B cell (primary cell): ENCODE measurements around the gene SLC2A9. TPM values are rescaled to one million over a fixed set of nuclear protein-coding genes. Genes with fewer than 3 reads are reported as not detected.

Experiments used
- ATAC-seq: fragments of 200-7000 bp; cut with Tn5 transposase; one replicate; pipeline ENCODE4 v1.10.0; 2021; ENCODE audit warnings: low read depth, mild to moderate bottlenecking, moderate number of reproducible peaks, moderate library complexity
- CTCF ChIA-PET: fragments of 350-600 bp; sonication (Branson Sonifier 250); formaldehyde crosslinking; loops from one replicate; lab custom pipeline; 2021; ENCODE audit warnings: antibody characterized with exemption, inconsistent platforms; lab: Charles Lee
- POLR2A ChIA-PET: fragments of 350-600 bp; sonication (Branson Sonifier 250); formaldehyde crosslinking; loops from one replicate; lab custom pipeline; 2021; ENCODE audit warnings: antibody characterized with exemption; lab: Charles Lee
- DNase-seq: peaks from one replicate; pipeline ENCODE4 v3.0.0; 2013
- H2AFZ ChIP-seq: 2 replicates; pipeline ENCODE4 v1.6.1; 2012; ENCODE audit warnings: mild to moderate bottlenecking, low read depth, low read length; ENCODE audit not compliant: insufficient read depth, poor library complexity, severe bottlenecking
- H3K27ac ChIP-seq, 2 donors: 1 replicate in 1 of 2; 2 replicates in 1 of 2; pipeline ENCODE4 v1.5.1; 2012 to 2013; ENCODE audit warnings: low read length in 2 of 2, mild to moderate bottlenecking in 2 of 2, moderate library complexity in 1 of 2
- H3K27me3 ChIP-seq, 4 experiments: fragments of 200-600 bp in 1 of 4; sonication (generic) in 1 of 4; replicated peaks in 1 of 4; 1 replicate in 2 of 4; 2 replicates in 2 of 4; pipeline versions ENCODE4 v1.6.1 to v1.7.0; 2013 to 2016; ENCODE audit warnings: low read length in 3 of 4, mild to moderate bottlenecking in 2 of 4, mixed read lengths in 1 of 4, moderate library complexity in 1 of 4; ENCODE audit not compliant: insufficient read depth in 4 of 4, control insufficient read depth in 3 of 4; ENCODE audit errors: control extremely low read depth in 1 of 4
- H3K36me3 ChIP-seq, 2 experiments: replicated peaks in 1 of 2; 1 replicate in 1 of 2; 2 replicates in 1 of 2; pipeline versions ENCODE4 v1.6.1 to v1.7.1; 2013; ENCODE audit warnings: low read length in 1 of 2; ENCODE audit not compliant: insufficient read depth in 2 of 2, control insufficient read depth in 1 of 2; ENCODE audit errors: control extremely low read depth in 1 of 2, extremely low read depth in 1 of 2
- H3K4me1 ChIP-seq, 2 donors: fragments of 200-600 bp in 1 of 2; sonication (generic) in 1 of 2; 1 replicate in 1 of 2; 2 replicates in 1 of 2; pipeline versions ENCODE4 v1.5.1 to v1.6.1; 2013 to 2017; ENCODE audit warnings: low read length in 2 of 2; ENCODE audit not compliant: control insufficient read depth in 2 of 2, insufficient read depth in 2 of 2
- H3K4me2 ChIP-seq: replicated peaks from 2 replicates; pipeline ENCODE3; 2012; ENCODE audit warnings: mild to moderate bottlenecking, low read depth, low read length; ENCODE audit not compliant: poor library complexity, severe bottlenecking
- H3K4me3 ChIP-seq, 5 experiments: fragments of 200-600 bp in 1 of 5; sonication (generic) in 1 of 5; 1 replicate in 3 of 5; 2 replicates in 2 of 5; pipeline versions ENCODE4 v1.5.1 to v1.7.0; 2011 to 2016; ENCODE audit warnings: low read length in 4 of 5, mild to moderate bottlenecking in 4 of 5, low read depth in 2 of 5, control low read depth in 1 of 5, moderate library complexity in 1 of 5; ENCODE audit not compliant: insufficient read depth in 1 of 5; ENCODE audit errors: control extremely low read depth in 1 of 5, extremely low read depth in 1 of 5
- H3K79me2 ChIP-seq: fragments of 200-600 bp; sonication (generic); one replicate; pipeline ENCODE4 v1.6.0; 2016; ENCODE audit warnings: low read length; ENCODE audit not compliant: control insufficient read depth, insufficient read depth
- H3K9ac ChIP-seq: fragments of 200-600 bp; sonication (generic); 2 replicates; pipeline ENCODE4 v1.6.1; 2017; ENCODE audit warnings: mild to moderate bottlenecking, low read length, moderate library complexity
- H3K9me3 ChIP-seq, 3 donors: one replicate each; pipeline versions ENCODE4 v1.6.1 to v1.7.1; 2013; ENCODE audit warnings: low read length in 2 of 3; ENCODE audit not compliant: control insufficient read depth in 2 of 3, insufficient read depth in 1 of 3; ENCODE audit errors: control extremely low read depth in 1 of 3
- H4K20me1 ChIP-seq: 2 replicates; pipeline ENCODE4 v1.6.0; 2012; ENCODE audit warnings: mild to moderate bottlenecking, low read length; ENCODE audit not compliant: insufficient read depth, control insufficient read depth, poor library complexity, severe bottlenecking
- H3K27ac Mint-ChIP-seq: one replicate; pipeline ENCODE4 v1.8.0; 2021; ENCODE audit warnings: mixed read lengths
- H3K27me3 Mint-ChIP-seq: one replicate; pipeline ENCODE4 v1.8.0; 2021; ENCODE audit warnings: mixed read lengths
- H3K4me1 Mint-ChIP-seq: one replicate; pipeline ENCODE4 v1.8.0; 2021; ENCODE audit warnings: mixed read lengths
- H3K4me3 Mint-ChIP-seq: one replicate; pipeline ENCODE4 v1.8.0; 2021; ENCODE audit warnings: mixed read lengths
- H3K9me3 Mint-ChIP-seq: one replicate; pipeline ENCODE4 v1.8.0; 2022; ENCODE audit warnings: mixed read lengths; ENCODE audit not compliant: insufficient read depth
- EZH2 ChIP-seq: IDR thresholded peaks from 2 replicates; pipeline ENCODE4 v1.6.1; 2012; ENCODE audit warnings: borderline replicate concordance, low read depth, mild to moderate bottlenecking, moderate library complexity, low read length; ENCODE audit not compliant: insufficient read depth, poor library complexity, severe bottlenecking
- WGBS: methylation state at CpG from one replicate; pipeline ENCODE4 v1.1.5; 2013; ENCODE audit warnings: missing lambda C conversion rate; ENCODE audit not compliant: insufficient coverage; 5-methylcytosine and 5-hydroxymethylcytosine counted together
- intact Hi-C: fragments of 100-400 bp; cut with micrococcal nuclease; formaldehyde crosslinking; loops from one replicate; pipeline ENCODE4 v1.10.0; 2022
- polyA plus RNA-seq: library from polyadenylated mRNA; depleted of rRNA; stranded (reverse); fragments of >200 nt; gene quantifications from 2 replicates; pipeline ENCODE4 v1.2.3, GENCODE V29; 2012
- total RNA-seq, 2 donors: library from RNA; stranded (reverse); fragments of 120-200 nt in 1 of 2; gene quantifications; 1 replicate in 1 of 2; 2 replicates in 1 of 2; pipeline versions ENCODE4 v1.2.3 to v1.2.4, GENCODE V29; 2013 to 2022
- TF ChIP-seq, protein P1 (sequence below): fragments of 200-600 bp; IDR thresholded peaks from one replicate; pipeline ENCODE4 v1.8.0; 2022; ENCODE audit warnings: antibody characterized with exemption, mild to moderate bottlenecking

The SLC2A9 gene
- total and polyA plus RNA-seq, 2 donors (not counting 1 experiment from before 2014, with no cell fraction given), result 0.89 to 2.1 TPM

DNA sequence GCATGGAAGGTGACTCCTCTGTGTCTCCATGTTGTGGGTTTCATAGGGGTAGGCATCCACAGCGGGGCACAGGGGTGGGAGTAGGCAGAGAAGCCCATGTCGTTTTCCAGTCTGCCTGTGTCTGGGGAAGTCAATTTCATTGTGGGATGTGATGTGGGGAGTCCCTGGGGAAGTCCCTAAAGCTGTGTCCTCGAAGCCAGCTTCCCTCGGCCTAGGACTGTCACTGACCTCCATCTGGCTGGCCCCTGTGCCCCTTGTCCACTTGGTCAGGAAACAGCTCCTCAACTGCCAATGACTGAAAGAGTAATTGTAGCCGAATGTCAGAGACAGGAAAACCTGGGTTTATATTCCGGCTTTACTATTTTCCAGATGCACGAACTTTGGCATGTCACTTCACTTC is 130.2 kb downstream of the SLC2A9 start:
- Histone ChIP-seq H3K36me3 (no peaks in the 10 kb centered on the region), H2AFZ (no peak overlapping the region), H3K4me2 (no peak overlapping the region), H3K4me3 (no peak overlapping the region), H3K27ac (no peak overlapping the region), H3K9ac (no peak overlapping the region), H4K20me1 (no peaks in the 10 kb centered on the region), H3K79me2 (no peaks in the 10 kb centered on the region), H3K9me3 (no peaks in the 10 kb centered on the region), H3K4me1 (no peaks in the 10 kb centered on the region), H3K27me3 (no peaks in the 10 kb centered on the region)
- TF ChIP-seq, protein P1, sequence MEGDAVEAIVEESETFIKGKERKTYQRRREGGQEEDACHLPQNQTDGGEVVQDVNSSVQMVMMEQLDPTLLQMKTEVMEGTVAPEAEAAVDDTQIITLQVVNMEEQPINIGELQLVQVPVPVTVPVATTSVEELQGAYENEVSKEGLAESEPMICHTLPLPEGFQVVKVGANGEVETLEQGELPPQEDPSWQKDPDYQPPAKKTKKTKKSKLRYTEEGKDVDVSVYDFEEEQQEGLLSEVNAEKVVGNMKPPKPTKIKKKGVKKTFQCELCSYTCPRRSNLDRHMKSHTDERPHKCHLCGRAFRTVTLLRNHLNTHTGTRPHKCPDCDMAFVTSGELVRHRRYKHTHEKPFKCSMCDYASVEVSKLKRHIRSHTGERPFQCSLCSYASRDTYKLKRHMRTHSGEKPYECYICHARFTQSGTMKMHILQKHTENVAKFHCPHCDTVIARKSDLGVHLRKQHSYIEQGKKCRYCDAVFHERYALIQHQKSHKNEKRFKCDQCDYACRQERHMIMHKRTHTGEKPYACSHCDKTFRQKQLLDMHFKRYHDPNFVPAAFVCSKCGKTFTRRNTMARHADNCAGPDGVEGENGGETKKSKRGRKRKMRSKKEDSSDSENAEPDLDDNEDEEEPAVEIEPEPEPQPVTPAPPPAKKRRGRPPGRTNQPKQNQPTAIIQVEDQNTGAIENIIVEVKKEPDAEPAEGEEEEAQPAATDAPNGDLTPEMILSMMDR, result no peak
- TF ChIP-seq EZH2, result no peak
- Mint-ChIP-seq H3K4me3 (no peak overlapping the region), H3K27ac (no peak overlapping the region), H3K4me1 (no peaks in the 10 kb centered on the region), H3K9me3 (no peaks in the 10 kb centered on the region), H3K27me3 (peaks cover 3% of the 10 kb centered on the region)
- intact Hi-C loops, result no loop called here
- CTCF ChIA-PET, result no interaction called here
- DNase-seq, result no peak
- no peak for ATAC-seq
- WGBS, result 65% methylated on average over 4 of the region's 7 CpGs
- POLR2A ChIA-PET, result no interaction called here

DNA sequence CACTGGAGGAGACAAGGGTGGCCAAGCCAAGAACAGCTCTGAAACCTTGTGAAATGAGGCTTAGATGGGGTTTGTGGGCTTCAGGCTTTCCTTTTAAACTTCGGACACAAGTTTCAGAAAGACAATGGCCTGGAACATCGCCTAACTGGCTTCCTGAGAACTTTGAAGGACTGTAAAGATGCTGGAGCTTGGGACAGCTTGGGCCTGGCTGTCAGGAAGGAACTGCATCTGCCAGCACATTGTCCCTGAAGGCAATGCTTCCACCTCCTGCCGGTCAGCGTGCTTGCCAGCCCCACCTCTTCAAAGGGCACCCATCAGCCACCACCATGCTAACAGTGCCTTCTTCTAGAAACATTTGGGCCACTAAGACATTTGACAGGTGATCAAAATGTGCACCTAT is 132.0 kb downstream of the SLC2A9 start:
- Histone ChIP-seq H3K4me3 (no peak overlapping the region), H2AFZ (no peak overlapping the region), H3K27me3 (no peaks in the 10 kb centered on the region), H3K27ac (no peak overlapping the region), H3K9me3 (no peaks in the 10 kb centered on the region), H3K36me3 (no peaks in the 10 kb centered on the region), H3K4me1 (no peaks in the 10 kb centered on the region), H3K4me2 (no peak overlapping the region), H3K9ac (no peak overlapping the region), H3K79me2 (no peaks in the 10 kb centered on the region), H4K20me1 (no peaks in the 10 kb centered on the region)
- no peaks in the 10 kb centered on the region for H3K9me3 Mint-ChIP-seq
- no peaks in the 10 kb centered on the region for H3K4me1 Mint-ChIP-seq
- ATAC-seq (no peak), DNase-seq (no peak)
- no peak overlapping the region for H3K27ac Mint-ChIP-seq
- H3K27me3 Mint-ChIP-seq, result peaks cover 5% of the 10 kb centered on the region
- WGBS, result 74% methylated on average over 4 of the region's 4 CpGs
- intact Hi-C loops, result no loop called here
- CTCF ChIA-PET, result no interaction called here
- no peak overlapping the region for H3K4me3 Mint-ChIP-seq
- TF ChIP-seq, protein P1, result no peak
- no peak for TF ChIP-seq EZH2
- POLR2A ChIA-PET, result no interaction called here
